Small intestine (tissue), 7 donors: ENCODE results near the gene MCTP1. TPM values are rescaled to one million over a fixed set of nuclear protein-coding genes. Genes with fewer than 3 reads are reported as not detected.

ENCODE experiments used
- DNase-seq, 2 donors: peaks; one replicate each; pipeline versions ENCODE4 v3.0.0 to v3.0.0-alpha.2; 2013
- FAIRE-seq: peaks from 2 replicates; lab custom pipeline; 2012; peaks lifted over from hg19 to GRCh38; lab: Jason Lieb, UNC
- H3K27ac ChIP-seq, 3 donors: one replicate each; pipeline ENCODE4 v1.5.1; 2013; ENCODE audit warnings: low read length in 2 of 3, mild to moderate bottlenecking in 2 of 3, control low read depth in 1 of 3, inconsistent platforms in 1 of 3, low read depth in 1 of 3, moderate library complexity in 1 of 3
- H3K27me3 ChIP-seq, 3 donors: one replicate each; pipeline ENCODE4 v1.6.1; 2013; ENCODE audit warnings: low read length in 3 of 3, inconsistent platforms in 1 of 3; ENCODE audit not compliant: control insufficient read depth in 3 of 3, insufficient read depth in 3 of 3
- H3K36me3 ChIP-seq, 3 donors: one replicate each; pipeline ENCODE4 v1.6.1; 2013; ENCODE audit warnings: low read length in 3 of 3, inconsistent platforms in 1 of 3, low read depth in 1 of 3, mild to moderate bottlenecking in 1 of 3, moderate library complexity in 1 of 3; ENCODE audit not compliant: control insufficient read depth in 3 of 3, insufficient read depth in 2 of 3
- H3K4me1 ChIP-seq, 3 donors: one replicate each; pipeline ENCODE4 v1.6.1; 2013; ENCODE audit warnings: low read length in 2 of 3, inconsistent platforms in 1 of 3, low read depth in 1 of 3, mild to moderate bottlenecking in 1 of 3, moderate library complexity in 1 of 3; ENCODE audit not compliant: control insufficient read depth in 3 of 3, insufficient read depth in 2 of 3
- H3K4me3 ChIP-seq, 3 donors: one replicate each; pipeline ENCODE4 v1.5.1; 2013; ENCODE audit warnings: low read length in 3 of 3, control low read depth in 1 of 3, inconsistent platforms in 1 of 3, low read depth in 1 of 3, mild to moderate bottlenecking in 1 of 3, moderate library complexity in 1 of 3
- H3K9me3 ChIP-seq, 2 donors: one replicate each; pipeline ENCODE4 v1.6.1; 2013; ENCODE audit warnings: low read depth in 1 of 2, low read length in 1 of 2; ENCODE audit not compliant: control insufficient read depth in 2 of 2, insufficient read depth in 1 of 2
- WGBS, 3 donors: extraction: QIAGEN DNeasy Blood & Tissue Kit; methylation state at CpG; one replicate each; pipeline ENCODE4 v1.1.7; 2013; 5-methylcytosine and 5-hydroxymethylcytosine counted together
- polyA plus RNA-seq, 4 donors: library from polyadenylated mRNA; stranded (reverse) in 3 of 4; unstranded in 1 of 4; fragments of 200-250 nt in 3 of 4; fragments of 120-200 nt in 1 of 4; gene quantifications; one replicate each; pipeline versions ENCODE4 v1.2.1 to v1.2.3, GENCODE V29; 2013
- donor health status: healthy with polysubstance abuse.
- donor health status: control.
- donor health status: control.
- donor health status: Bipolar disorder and iron deficiency.
- donor health status: healthy.

MCTP1 gene
- polyA plus RNA-seq, 4 donors = 0.22 to 6.1 (median 2.3) TPM

- Histone ChIP-seq H3K4me1 (no peaks in the 10 kb centered on the region), H3K27ac (no peak overlapping the region), H3K27me3 (no peaks in the 10 kb centered on the region), H3K9me3 (no peaks in the 10 kb centered on the region), H3K36me3 (no peaks in the 10 kb centered on the region), H3K4me3 (no peak overlapping the region)
- FAIRE-seq (no peak), DNase-seq (peak; percentile 20 to 31)
- 17 to 29% (median 23%) methylated on average over 2 of the region's 2 CpGs for WGBS, 3 donors
Observed at GRCh38 chr5:94908889-94909480, 375.9 kb downstream of the MCTP1 start.

- no peaks in the 10 kb centered on the region for H3K36me3 ChIP-seq
- H3K27me3 ChIP-seq = no peaks in the 10 kb centered on the region
- DNase-seq = no peak
- no peaks in the 10 kb centered on the region for H3K4me1 ChIP-seq
- no peak overlapping the region for H3K27ac ChIP-seq
- no peak overlapping the region for H3K4me3 ChIP-seq
- no peak for FAIRE-seq
- no peaks in the 10 kb centered on the region for H3K9me3 ChIP-seq
Observed at GRCh38 chr5:94906750-94907149, 378.1 kb downstream of the MCTP1 start.

- FAIRE-seq (no peak), DNase-seq (no peak)
- Histone ChIP-seq H3K4me1 (no peaks in the 10 kb centered on the region), H3K4me3 (no peak overlapping the region), H3K36me3 (no peaks in the 10 kb centered on the region), H3K27ac (no peak overlapping the region), H3K9me3 (no peaks in the 10 kb centered on the region), H3K27me3 (no peaks in the 10 kb centered on the region)
- 50 to 77% (median 69%) methylated on average over 3 of the region's 3 CpGs for WGBS, 3 donors
Observed at GRCh38 chr5:94903726-94904125, 381.2 kb downstream of the MCTP1 start.

GRCh38 chr5:94901191-94901979, 383.5 kb downstream of the MCTP1 start:
- Histone ChIP-seq H3K4me3 (no peak overlapping the region), H3K4me1 (no peaks in the 10 kb centered on the region), H3K27ac (no peak overlapping the region), H3K36me3 (no peaks in the 10 kb centered on the region), H3K9me3 (no peaks in the 10 kb centered on the region), H3K27me3 (no peaks in the 10 kb centered on the region)
- DNase-seq (no peak), FAIRE-seq (no peak)
- 33 to 66% (median 36%) methylated on average over 5 of the region's 5 CpGs for WGBS, 3 donors

- FAIRE-seq (no peak), DNase-seq (no peak)
- Histone ChIP-seq H3K27me3 (no peaks in the 10 kb centered on the region), H3K36me3 (no peaks in the 10 kb centered on the region), H3K9me3 (no peaks in the 10 kb centered on the region), H3K27ac (no peak overlapping the region), H3K4me1 (no peaks in the 10 kb centered on the region), H3K4me3 (no peak overlapping the region)
- 73 to 90% (median 84%) methylated on average over 3 of the region's 3 CpGs for WGBS, 3 donors
Observed at GRCh38 chr5:94900006-94900505, 384.8 kb downstream of the MCTP1 start.

- H3K4me3 ChIP-seq = no peak overlapping the region
- no peak for DNase-seq
- no peaks in the 10 kb centered on the region for H3K36me3 ChIP-seq
- H3K9me3 ChIP-seq = no peaks in the 10 kb centered on the region
- no peak overlapping the region for H3K27ac ChIP-seq
- 45 to 56% (median 46%) methylated on average over 5 of the region's 5 CpGs for WGBS, 3 donors
- H3K27me3 ChIP-seq = no peaks in the 10 kb centered on the region
- H3K4me1 ChIP-seq = no peaks in the 10 kb centered on the region
- FAIRE-seq = no peak
Observed at GRCh38 chr5:94893412-94894135, 391.3 kb downstream of the MCTP1 start.

- Histone ChIP-seq H3K27ac (no peak overlapping the region), H3K36me3 (no peaks in the 10 kb centered on the region), H3K4me3 (no peak overlapping the region), H3K9me3 (no peaks in the 10 kb centered on the region), H3K4me1 (no peaks in the 10 kb centered on the region), H3K27me3 (no peaks in the 10 kb centered on the region)
- 91 to 94% (median 92%) methylated on average over 9 of the region's 9 CpGs for WGBS, 3 donors
- no peak for DNase-seq
- no peak for FAIRE-seq
Observed at GRCh38 chr5:94891972-94892371, 392.9 kb downstream of the MCTP1 start.

GRCh38 chr5:94891565-94891964, 393.3 kb downstream of the MCTP1 start:
- Histone ChIP-seq H3K4me3 (no peak overlapping the region), H3K4me1 (no peaks in the 10 kb centered on the region), H3K27ac (no peak overlapping the region), H3K9me3 (no peaks in the 10 kb centered on the region), H3K36me3 (no peaks in the 10 kb centered on the region), H3K27me3 (no peaks in the 10 kb centered on the region)
- FAIRE-seq (no peak), DNase-seq (no peak)
- 87 to 92% (median 88%) methylated on average over 5 of the region's 5 CpGs for WGBS, 3 donors
